Renal cortex interstitium (tissue), 15 donors: ENCODE results near the gene APLP2. TPM values are rescaled to one million over a fixed set of nuclear protein-coding genes. Genes with fewer than 3 reads are reported as not detected.
"Not testable (repeated sequence)": the region's sequence is repeated elsewhere in the genome, so short reads cannot be mapped to it uniquely, and the experiment has no call there.

ENCODE experiments used
- DNase-seq, 11 donors: peaks; one replicate each; pipeline ENCODE4 v3.0.0-alpha.2; 2013; ENCODE audit warnings: low read depth in 9 of 11, low spot score in 4 of 11; ENCODE audit errors: extremely low read depth in 1 of 11
- long read RNA-seq, 16 experiments: transcript quantifications; one replicate each; lab custom pipeline, GENCODE V29; 2026
- polyA plus RNA-seq, 3 donors: library from polyadenylated mRNA; unstranded; fragments of 120-200 nt; gene quantifications; one replicate each; pipeline ENCODE4 v1.2.1, GENCODE V29; 2013; ENCODE audit not compliant: insufficient read length in 3 of 3

The APLP2 gene
- polyA plus RNA-seq = 100 to 1,000 TPM; 443 to 484 (median 448) TPM
- long read RNA-seq, donor 1, transcript APLP2-218 (2 exons, 584 nt) = minor isoform, 5 of 278 reads
- long read RNA-seq, donor 1, transcript APLP2-210 (16 exons, 2,530 nt) = major isoform, 6 of 278 reads
- long read RNA-seq, donor 1, partial matches to known transcripts = 258 of 278 reads
- long read RNA-seq, donor 1, other reads (novel, unspliced or antisense) = 0 of 278 reads
- long read RNA-seq, donor 2, partial matches to known transcripts = 122 of 134 reads
- long read RNA-seq, donor 2, other reads (novel, unspliced or antisense) = 0 of 134 reads
- long read RNA-seq, donor 3, transcript APLP2-203 (17 exons, 3,270 nt) = minor isoform, 13 of 388 reads
- long read RNA-seq, donor 3, transcript APLP2-210 (16 exons, 2,530 nt) = major isoform, 35 of 388 reads
- long read RNA-seq, donor 3, transcript APLP2-218 (2 exons, 584 nt) = minor isoform, 8 of 388 reads
- long read RNA-seq, donor 3, transcript APLP2-207 (2 exons, 1,590 nt) = minor isoform, 6 of 388 reads
- long read RNA-seq, donor 3, partial matches to known transcripts = 320 of 388 reads
- long read RNA-seq, donor 3, other reads (novel, unspliced or antisense) = 0 of 388 reads
- long read RNA-seq, donor 4, transcript APLP2-210 (16 exons, 2,530 nt) = major isoform, 44 of 189 reads
- long read RNA-seq, donor 4, transcript APLP2-203 (17 exons, 3,270 nt) = minor isoform, 12 of 189 reads
- long read RNA-seq, donor 4, transcript APLP2-207 (2 exons, 1,590 nt) = minor isoform, 8 of 189 reads
- long read RNA-seq, donor 4, partial matches to known transcripts = 121 of 189 reads
- long read RNA-seq, donor 4, other reads (novel, unspliced or antisense) = 0 of 189 reads
- long read RNA-seq, donor 5 = 0 reads
- long read RNA-seq, donor 6, transcript APLP2-203 (17 exons, 3,270 nt) = minor isoform, 5 of 321 reads
- long read RNA-seq, donor 6, transcript APLP2-215 (3 exons, 1,322 nt) = minor isoform, 5 of 321 reads
- long read RNA-seq, donor 6, transcript APLP2-210 (16 exons, 2,530 nt) = major isoform, 14 of 321 reads
- long read RNA-seq, donor 6, transcript APLP2-207 (2 exons, 1,590 nt) = minor isoform, 5 of 321 reads
- long read RNA-seq, donor 6, partial matches to known transcripts = 288 of 321 reads
- long read RNA-seq, donor 6, other reads (novel, unspliced or antisense) = 0 of 321 reads
- long read RNA-seq, donor 7, transcript APLP2-203 (17 exons, 3,270 nt) = minor isoform, 5 of 182 reads
- long read RNA-seq, donor 7, transcript APLP2-207 (2 exons, 1,590 nt) = minor isoform, 6 of 182 reads
- long read RNA-seq, donor 7, transcript APLP2-210 (16 exons, 2,530 nt) = major isoform, 14 of 182 reads
- long read RNA-seq, donor 7, partial matches to known transcripts = 153 of 182 reads
- long read RNA-seq, donor 7, other reads (novel, unspliced or antisense) = 0 of 182 reads
- long read RNA-seq, donor 8, transcript APLP2-203 (17 exons, 3,270 nt) = minor isoform, 6 of 391 reads
- long read RNA-seq, donor 8, transcript APLP2-215 (3 exons, 1,322 nt) = minor isoform, 7 of 391 reads
- long read RNA-seq, donor 8, transcript APLP2-207 (2 exons, 1,590 nt) = minor isoform, 9 of 391 reads
- long read RNA-seq, donor 8, transcript APLP2-210 (16 exons, 2,530 nt) = major isoform, 17 of 391 reads
- long read RNA-seq, donor 8, partial matches to known transcripts = 351 of 391 reads
- long read RNA-seq, donor 8, other reads (novel, unspliced or antisense) = 0 of 391 reads
- long read RNA-seq, donor 9, transcript APLP2-207 (2 exons, 1,590 nt) = minor isoform, 7 of 138 reads
- long read RNA-seq, donor 9, transcript APLP2-210 (16 exons, 2,530 nt) = major isoform, 23 of 138 reads
- long read RNA-seq, donor 9, transcript APLP2-218 (2 exons, 584 nt) = minor isoform, 5 of 138 reads
- long read RNA-seq, donor 9, transcript APLP2-203 (17 exons, 3,270 nt) = minor isoform, 10 of 138 reads
- long read RNA-seq, donor 9, partial matches to known transcripts = 88 of 138 reads
- long read RNA-seq, donor 9, other reads (novel, unspliced or antisense) = 0 of 138 reads
- long read RNA-seq, donor 10, transcript APLP2-210 (16 exons, 2,530 nt) = major isoform, 22 of 192 reads
- long read RNA-seq, donor 10, transcript APLP2-203 (17 exons, 3,270 nt) = minor isoform, 6 of 192 reads
- long read RNA-seq, donor 10, partial matches to known transcripts = 157 of 192 reads
- long read RNA-seq, donor 10, other reads (novel, unspliced or antisense) = 0 of 192 reads
- long read RNA-seq, donor 11, transcript APLP2-210 (16 exons, 2,530 nt) = major isoform, 26 of 127 reads
- long read RNA-seq, donor 11, partial matches to known transcripts = 89 of 127 reads
- long read RNA-seq, donor 11, other reads (novel, unspliced or antisense) = 0 of 127 reads
- long read RNA-seq, donor 12, transcript APLP2-215 (3 exons, 1,322 nt) = minor isoform, 6 of 230 reads
- long read RNA-seq, donor 12, transcript APLP2-210 (16 exons, 2,530 nt) = major isoform, 10 of 230 reads
- long read RNA-seq, donor 12, partial matches to known transcripts = 208 of 230 reads
- long read RNA-seq, donor 12, other reads (novel, unspliced or antisense) = 0 of 230 reads
- long read RNA-seq, donor 13 = 0 reads
- long read RNA-seq, donor 14, transcript APLP2-210 (16 exons, 2,530 nt) = major isoform, 23 of 204 reads
- long read RNA-seq, donor 14, transcript APLP2-203 (17 exons, 3,270 nt) = minor isoform, 7 of 204 reads
- long read RNA-seq, donor 14, partial matches to known transcripts = 169 of 204 reads
- long read RNA-seq, donor 14, other reads (novel, unspliced or antisense) = 0 of 204 reads
- long read RNA-seq, donor 15, transcript APLP2-203 (17 exons, 3,270 nt) = minor isoform, 6 of 103 reads
- long read RNA-seq, donor 15, transcript APLP2-210 (16 exons, 2,530 nt) = major isoform, 13 of 103 reads
- long read RNA-seq, donor 15, partial matches to known transcripts = 80 of 103 reads
- long read RNA-seq, donor 15, other reads (novel, unspliced or antisense) = 0 of 103 reads
- long read RNA-seq, donor 16, transcript APLP2-203 (17 exons, 3,270 nt) = minor isoform, 34 of 505 reads
- long read RNA-seq, donor 16, transcript APLP2-207 (2 exons, 1,590 nt) = minor isoform, 13 of 505 reads
- long read RNA-seq, donor 16, transcript APLP2-210 (16 exons, 2,530 nt) = major isoform, 100 of 505 reads
- long read RNA-seq, donor 16, transcript APLP2-215 (3 exons, 1,322 nt) = minor isoform, 14 of 505 reads
- long read RNA-seq, donor 16, partial matches to known transcripts = 328 of 505 reads
- long read RNA-seq, donor 16, other reads (novel, unspliced or antisense) = 6 of 505 reads

- peak; percentile 92 to 99 (median 98) for DNase-seq
Measured at GRCh38 chr11:130069659-130070108, at the start of gene APLP2. Gene APLP2, plus strand, starts transcription at chr11:130069894. Its CDS starts 84 bp downstream, at chr11:130069978.

GRCh38 chr11:130020323-130020722 lies 49.4 kb upstream of the APLP2 start:
- no peak for DNase-seq

- DNase-seq = not testable (repeated sequence)
Measured at GRCh38 chr11:130021606-130022005, 48.1 kb upstream of the APLP2 start.

GRCh38 chr11:130022799-130023198 lies 46.9 kb upstream of the APLP2 start:
- no peak for DNase-seq

- no peak for DNase-seq
Measured at GRCh38 chr11:130023204-130023603, 46.5 kb upstream of the APLP2 start.

- no peak for DNase-seq
Measured at GRCh38 chr11:130024361-130024760, 45.3 kb upstream of the APLP2 start.

- DNase-seq = no peak
Measured at GRCh38 chr11:130025371-130025770, 44.3 kb upstream of the APLP2 start.

GRCh38 chr11:130029137-130029536 lies 40.6 kb upstream of the APLP2 start:
- no peak for DNase-seq

GRCh38 chr11:130031056-130031455 lies 38.6 kb upstream of the APLP2 start:
- no peak for DNase-seq

- DNase-seq = no peak
Measured at GRCh38 chr11:130031945-130032344, 37.7 kb upstream of the APLP2 start.

GRCh38 chr11:130032931-130033330 lies 36.8 kb upstream of the APLP2 start:
- no peak for DNase-seq

GRCh38 chr11:130034236-130034635 lies 35.5 kb upstream of the APLP2 start:
- no peak for DNase-seq

- peak in 1 of 11 donors; percentile 33 for DNase-seq
Measured at GRCh38 chr11:130037058-130037457, 32.6 kb upstream of the APLP2 start.

GRCh38 chr11:130037881-130038585 lies 31.7 kb upstream of the APLP2 start:
- DNase-seq = no peak
